GM23338 (cell line): ENCODE results near the gene SAMD8. TPM values are rescaled to one million over a fixed set of nuclear protein-coding genes. Genes with fewer than 3 reads are reported as not detected.
"Not testable (repeated sequence)": the region's sequence is repeated elsewhere in the genome, so short reads cannot be mapped to it uniquely, and the experiment has no call there.

Experiments
- ATAC-seq: fragments of 200-7000 bp; cut with Tn5 transposase; 3 replicates; pipeline ENCODE4 v1.9.1; 2020
- DNase-seq: peaks from one replicate; pipeline ENCODE4 v3.0.0-alpha.2; 2015; ENCODE audit warnings: low spot score
- H2AFZ ChIP-seq: fragments of 200-600 bp; sonication (generic); 2 replicates; pipeline ENCODE4 v1.8.0; 2016; ENCODE audit warnings: antibody characterized with exemption, mild to moderate bottlenecking, moderate library complexity
- H3F3A ChIP-seq: fragments of 200-600 bp; sonication (generic); replicated peaks from 2 replicates; pipeline ENCODE4 v1.8.0; 2017; ENCODE audit warnings: antibody characterized with exemption, mixed run types, low read depth
- H3K27ac ChIP-seq: fragments of 200-600 bp; sonication (generic); 2 replicates; pipeline ENCODE4 v1.6.1; 2016; ENCODE audit warnings: low read depth
- H3K27me3 ChIP-seq: fragments of 200-600 bp; sonication (generic); 2 replicates; pipeline ENCODE4 v1.8.0; 2016; ENCODE audit warnings: mild to moderate bottlenecking, mixed run types, moderate library complexity; ENCODE audit not compliant: insufficient read depth
- H3K36me3 ChIP-seq: fragments of 200-600 bp; sonication (generic); 2 replicates; pipeline ENCODE4 v1.8.0; 2016; ENCODE audit warnings: mild to moderate bottlenecking; ENCODE audit not compliant: insufficient read depth
- H3K4me1 ChIP-seq: fragments of 200-600 bp; sonication (generic); 2 replicates; pipeline ENCODE4 v1.8.0; 2016; ENCODE audit warnings: mild to moderate bottlenecking, moderate library complexity; ENCODE audit not compliant: insufficient read depth
- H3K4me2 ChIP-seq: fragments of 200-600 bp; sonication (generic); 2 replicates; pipeline ENCODE4 v1.7.1; 2017; ENCODE audit warnings: mixed run types
- H3K4me3 ChIP-seq: fragments of 200-600 bp; sonication (generic); 2 replicates; pipeline ENCODE4 v1.6.1; 2016; ENCODE audit warnings: mixed run types
- H3K79me2 ChIP-seq: fragments of 200-600 bp; sonication (generic); replicated peaks from 2 replicates; pipeline ENCODE4 v1.8.0; 2017; ENCODE audit warnings: mild to moderate bottlenecking; ENCODE audit not compliant: insufficient read depth
- H3K9me2 ChIP-seq: fragments of 200-600 bp; sonication (generic); 2 replicates; pipeline ENCODE4 v1.8.0; 2017; ENCODE audit not compliant: insufficient read depth
- H4K20me1 ChIP-seq: fragments of 200-600 bp; sonication (generic); replicated peaks from 2 replicates; pipeline ENCODE4 v1.8.0; 2017; ENCODE audit warnings: mild to moderate bottlenecking; ENCODE audit not compliant: insufficient read depth
- H3K27ac Mint-ChIP-seq: 2 replicates; pipeline ENCODE4 v1.8.0; 2020; ENCODE audit warnings: inconsistent platforms, mild to moderate bottlenecking, moderate library complexity, mixed read lengths
- H3K27me3 Mint-ChIP-seq: 3 replicates; pipeline ENCODE4 v1.8.0; 2022; ENCODE audit warnings: low read depth, mild to moderate bottlenecking, moderate library complexity, mixed read lengths, inconsistent platforms; ENCODE audit not compliant: insufficient read depth, poor library complexity
- H3K36me3 Mint-ChIP-seq: 3 replicates; pipeline ENCODE4 v1.8.0; 2021; ENCODE audit warnings: low read depth, mild to moderate bottlenecking, inconsistent platforms, moderate library complexity, mixed read lengths
- H3K4me1 Mint-ChIP-seq: 3 replicates; pipeline ENCODE4 v1.8.0; 2020; ENCODE audit warnings: mild to moderate bottlenecking, inconsistent platforms, mixed read lengths
- H3K4me3 Mint-ChIP-seq: 3 replicates; pipeline ENCODE4 v1.8.0; 2021; ENCODE audit warnings: moderate library complexity, mild to moderate bottlenecking, inconsistent platforms, mixed read lengths
- H3K9me3 Mint-ChIP-seq: 3 replicates; pipeline ENCODE4 v1.8.0; 2020; ENCODE audit warnings: moderate library complexity, mild to moderate bottlenecking, inconsistent platforms, mixed read lengths
- CREB1 ChIP-seq: fragments of 250-450 bp; sonication (Bioruptor Pico); IDR thresholded peaks from 2 replicates; pipeline ENCODE4 v1.5.0; 2020; ENCODE audit warnings: low read depth, mild to moderate bottlenecking, moderate library complexity
- EZH2 ChIP-seq: fragments of 200-600 bp; sonication (generic); IDR thresholded peaks from one replicate; pipeline ENCODE4 v1.8.0; 2017; ENCODE audit warnings: antibody characterized with exemption, mild to moderate bottlenecking, low read depth; ENCODE audit not compliant: unreplicated experiment
- EZH2phosphoT487 ChIP-seq: fragments of 200-600 bp; sonication (generic); IDR thresholded peaks from one replicate; pipeline ENCODE4 v1.8.1; 2018; ENCODE audit warnings: antibody characterized with exemption; ENCODE audit not compliant: unreplicated experiment
- JUNB ChIP-seq: IDR thresholded peaks from one replicate; pipeline ENCODE4 v1.6.1; 2016; ENCODE audit warnings: antibody characterized with exemption; ENCODE audit not compliant: unreplicated experiment
- NANOG ChIP-seq: IDR thresholded peaks from 2 replicates; pipeline ENCODE4 v1.6.1; 2016; ENCODE audit warnings: antibody characterized with exemption, borderline replicate concordance
- POLR2AphosphoS5 ChIP-seq: IDR thresholded peaks from 2 replicates; pipeline ENCODE4 v1.6.1; 2016; ENCODE audit warnings: antibody characterized with exemption, low read depth
- REST ChIP-seq: IDR thresholded peaks from one replicate; pipeline ENCODE4 v1.6.1; 2018; ENCODE audit warnings: antibody characterized with exemption; ENCODE audit not compliant: unreplicated experiment
- STAT1 ChIP-seq: IDR thresholded peaks from one replicate; pipeline ENCODE4 v1.6.1; 2016; ENCODE audit warnings: antibody characterized with exemption; ENCODE audit not compliant: unreplicated experiment
- ZNF331 ChIP-seq: fragments of 250-450 bp; sonication (Bioruptor Pico); IDR thresholded peaks from 2 replicates; pipeline ENCODE4 v1.5.0; 2020; ENCODE audit warnings: low read depth, mild to moderate bottlenecking, moderate library complexity
- polyA plus RNA-seq: library from polyadenylated mRNA; unstranded; fragments of >200 nt; fragmentation: Nextera tagmentation; extraction: Ambion mirVana; gene quantifications from 2 replicates; pipeline ENCODE4 v1.2.1, GENCODE V29; 2016
- total RNA-seq: library from RNA; depleted of rRNA; stranded (reverse); fragments of >200 nt; shearing (Covaris generic); gene quantifications from 2 replicates; pipeline ENCODE4 v1.2.3, GENCODE V29; 2014

The SAMD8 gene
- total and polyA plus RNA-seq, 2 experiments from 2014 or later: 7.8 to 28.4 TPM

GRCh38 chr10:75191821-75192568, 80.5 kb downstream of the SAMD8 start:
- no peaks in the 10 kb centered on the region for H3K36me3 ChIP-seq
- no peaks in the 10 kb centered on the region for H4K20me1 ChIP-seq
- Mint-ChIP-seq H3K9me3 (no peaks in the 10 kb centered on the region), H3K27me3 (peaks cover 3% of the 10 kb centered on the region), H3K36me3 (no peaks in the 10 kb centered on the region), H3K4me1 (peaks cover 26% of the 10 kb centered on the region), H3K4me3 (no peak overlapping the region), H3K27ac (peak overlapping the region; percentile 50)
- DNase-seq (no peak), ATAC-seq (no peak)
- H3K79me2 ChIP-seq: no peaks in the 10 kb centered on the region
- H2AFZ ChIP-seq: no peak overlapping the region
- H3K4me2 ChIP-seq: no peak overlapping the region
- TF ChIP-seq CREB1 (CRISPR knock-in tag) (no peak), ZNF331 (CRISPR knock-in tag) (no peak), JUNB (no peak), NANOG (no peak), POLR2AphosphoS5 (no peak), REST (no peak), STAT1 (no peak), EZH2phosphoT487 (no peak), EZH2 (no peak)
- H3F3A ChIP-seq: no peaks in the 10 kb centered on the region; the same call in 1 of the 2 replicates
- H3K27ac ChIP-seq: peak overlapping the region; percentile 60
- peaks cover 5% of the 10 kb centered on the region; the same call in 1 of the 2 replicates for H3K4me1 ChIP-seq
- no peak overlapping the region for H3K4me3 ChIP-seq
- H3K9me2 ChIP-seq: 0 out of 2 replicates have a peak, but pooled peaks cover 6% of the 10 kb centered on the region
- no peaks in the 10 kb centered on the region for H3K27me3 ChIP-seq

DNA sequence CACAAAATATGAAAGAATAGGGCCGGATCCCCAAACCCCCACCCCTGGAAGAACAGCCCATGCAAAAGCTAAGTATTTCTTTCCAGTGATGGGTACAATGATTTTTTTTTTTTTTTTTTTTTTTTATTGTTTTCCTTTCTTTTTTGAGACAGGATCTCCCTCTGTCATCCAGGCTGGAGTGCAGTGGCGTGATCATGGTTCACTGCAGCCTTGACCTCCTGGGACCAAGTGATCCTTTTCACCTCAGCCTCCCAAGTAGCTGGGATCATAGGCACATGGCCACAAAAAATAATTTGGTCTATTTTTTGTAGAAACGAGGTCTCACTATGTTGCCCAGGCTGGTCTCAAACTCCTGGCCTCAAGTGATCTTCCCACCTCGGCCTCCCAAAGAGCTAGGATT, 83.2 kb downstream of the SAMD8 start:
- not testable (repeated sequence) for H3K9me2 ChIP-seq, ATAC-seq, DNase-seq, H3K4me1 ChIP-seq, H3F3A ChIP-seq, H3K27ac ChIP-seq, H3K27me3 ChIP-seq, H3K4me3 ChIP-seq, H3K4me3 Mint-ChIP-seq, H3K79me2 ChIP-seq, H3K36me3 ChIP-seq, H3K27ac Mint-ChIP-seq, H3K36me3 Mint-ChIP-seq, H3K4me2 ChIP-seq, H3K4me1 Mint-ChIP-seq, H3K27me3 Mint-ChIP-seq, H3K9me3 Mint-ChIP-seq, H4K20me1 ChIP-seq, H2AFZ ChIP-seq
